ENCODE measurements around the gene TMPRSS11E. TPM values are rescaled to one million over a fixed set of nuclear protein-coding genes. Genes with fewer than 3 reads are reported as not detected.

TMPRSS11E gene
- total RNA-seq, 2 donors from 2014 or later: not detected

GRCh38 chr4:68416591-68416990 is 30.7 kb upstream of the TMPRSS11E start:
- Histone ChIP-seq H3K4me3 (no peak overlapping the region), H3K9me3 (no peaks in the 10 kb centered on the region), H3K36me3 (no peaks in the 10 kb centered on the region), H3K27ac (no peak overlapping the region), H3K4me1 (no peaks in the 10 kb centered on the region), H3K27me3 (no peaks in the 10 kb centered on the region), H3K9ac (ENCODE audit: low read depth in 2 of 2, low read length in 2 of 2) (no peak overlapping the region)
- TF ChIP-seq CTCF (IDR thresholded peaks at IDR 0.05): no peak
- intact Hi-C loops (cut with DNase I): no loop called here
- DNase-seq: no peak

- H3K4me1 ChIP-seq: no peaks in the 10 kb centered on the region
- H3K27ac ChIP-seq: no peak overlapping the region
- intact Hi-C loops (cut with DNase I): no loop called here
- H3K9me3 ChIP-seq: no peaks in the 10 kb centered on the region
- no peak overlapping the region for H3K9ac ChIP-seq (ENCODE audit: low read depth in 2 of 2, low read length in 2 of 2)
- no peak for DNase-seq
- no peaks in the 10 kb centered on the region for H3K27me3 ChIP-seq
- TF ChIP-seq CTCF (IDR thresholded peaks at IDR 0.05): no peak
- H3K36me3 ChIP-seq: no peaks in the 10 kb centered on the region
- no peak overlapping the region for H3K4me3 ChIP-seq
These were observed 20.7 kb upstream of the TMPRSS11E start for GRCh38 chr4:68426516-68426915.

- DNase-seq: no peak
- no peaks in the 10 kb centered on the region for H3K36me3 ChIP-seq
- no peak overlapping the region for H3K27ac ChIP-seq
- H3K9me3 ChIP-seq: no peaks in the 10 kb centered on the region
- TF ChIP-seq CTCF (IDR thresholded peaks at IDR 0.05): no peak
- H3K9ac ChIP-seq (ENCODE audit: low read depth in 2 of 2, low read length in 2 of 2): no peak overlapping the region
- no peak overlapping the region for H3K4me3 ChIP-seq
- no peaks in the 10 kb centered on the region for H3K27me3 ChIP-seq
- no peaks in the 10 kb centered on the region for H3K4me1 ChIP-seq
- intact Hi-C loops (cut with DNase I): no loop called here
These were observed 16.9 kb upstream of the TMPRSS11E start for GRCh38 chr4:68430337-68430736.

GRCh38 chr4:68432320-68432719 is 14.9 kb upstream of the TMPRSS11E start:
- H3K36me3 ChIP-seq: no peaks in the 10 kb centered on the region
- intact Hi-C loops (cut with DNase I): no loop called here
- H3K27me3 ChIP-seq: no peaks in the 10 kb centered on the region
- no peak for DNase-seq
- no peak overlapping the region for H3K4me3 ChIP-seq
- no peak overlapping the region for H3K27ac ChIP-seq
- H3K9me3 ChIP-seq: no peaks in the 10 kb centered on the region
- no peak overlapping the region for H3K9ac ChIP-seq (ENCODE audit: low read depth in 2 of 2, low read length in 2 of 2)
- H3K4me1 ChIP-seq: no peaks in the 10 kb centered on the region
- no peak for TF ChIP-seq CTCF (IDR thresholded peaks at IDR 0.05)

DNA sequence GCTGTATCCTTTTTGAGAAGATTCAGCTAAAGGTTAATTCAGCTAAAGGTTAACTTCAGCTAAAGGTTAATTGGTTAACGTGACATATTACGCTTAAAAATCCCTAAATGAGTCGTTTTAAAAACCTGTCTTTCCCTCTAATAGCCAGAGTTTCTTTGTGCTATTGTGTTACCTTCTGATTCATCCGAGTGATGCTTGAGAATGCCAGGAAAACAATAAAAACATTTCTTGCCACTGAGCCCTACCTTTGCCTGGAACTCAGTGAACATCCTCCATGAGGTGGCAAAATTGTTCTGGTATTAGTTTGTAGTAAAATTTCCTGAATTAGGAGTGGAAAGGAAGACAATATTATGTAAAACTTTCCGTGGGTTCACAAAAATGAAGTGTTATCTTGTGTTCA is 13.7 kb upstream of the TMPRSS11E start:
- intact Hi-C loops (cut with DNase I): no loop called here

More for the DNA sequence above, 13.7 kb upstream of the TMPRSS11E start:
- TF ChIP-seq CTCF (IDR thresholded peaks at IDR 0.05): no peak
- Histone ChIP-seq H3K4me1 (no peaks in the 10 kb centered on the region), H3K9me3 (no peaks in the 10 kb centered on the region), H3K4me3 (no peak overlapping the region), H3K27ac (no peak overlapping the region), H3K36me3 (no peaks in the 10 kb centered on the region), H3K27me3 (no peaks in the 10 kb centered on the region), H3K9ac (ENCODE audit: low read depth in 2 of 2, low read length in 2 of 2) (no peak overlapping the region)
- DNase-seq: no peak
